Common myeloid progenitor, CD34-positive (primary cell): ENCODE data around the gene CXCR5.
"Not testable (repeated sequence)": the region's sequence is repeated elsewhere in the genome, so short reads cannot be mapped to it uniquely, and the experiment has no call there.

ENCODE experiments used
- CTCF ChIA-PET: fragments of 350-600 bp; sonication (Branson Sonifier 250); formaldehyde crosslinking; loops from one replicate; lab custom pipeline; 2021; ENCODE audit warnings: antibody characterized with exemption; lab: Charles Lee
- POLR2A ChIA-PET: fragments of 350-600 bp; sonication (Branson Sonifier 250); formaldehyde crosslinking; loops from one replicate; lab custom pipeline; 2021; ENCODE audit warnings: antibody characterized with exemption; lab: Charles Lee
- DNase-seq, 3 donors: peaks; one replicate each; pipeline versions ENCODE4 v3.0.0 to v3.0.0-alpha.2; 2013
- H3K27ac ChIP-seq, 2 experiments: 1 replicate in 1 of 2; 2 replicates in 1 of 2; pipeline ENCODE4 v1.7.0; 2013; ENCODE audit warnings: inconsistent platforms in 2 of 2, low read length in 2 of 2, mild to moderate bottlenecking in 2 of 2, low read depth in 1 of 2, moderate library complexity in 1 of 2; ENCODE audit not compliant: severe bottlenecking in 2 of 2, insufficient read depth in 1 of 2, poor library complexity in 1 of 2
- H3K27me3 ChIP-seq, 5 experiments: replicated peaks in 2 of 5; 1 replicate in 3 of 5; 2 replicates in 2 of 5; pipeline versions ENCODE4 v1.6.1 to v1.7.0; 2013; ENCODE audit warnings: low read length in 4 of 5, mild to moderate bottlenecking in 2 of 5, moderate library complexity in 2 of 5, inconsistent platforms in 1 of 5; ENCODE audit not compliant: insufficient read depth in 5 of 5, control insufficient read depth in 4 of 5
- H3K36me3 ChIP-seq, 4 experiments: 1 replicate in 2 of 4; 2 replicates in 2 of 4; pipeline versions ENCODE4 v1.6.1 to v1.7.0; 2013; ENCODE audit warnings: low read length in 3 of 4, control low read depth in 1 of 4, mild to moderate bottlenecking in 1 of 4; ENCODE audit not compliant: control insufficient read depth in 4 of 4, insufficient read depth in 4 of 4
- H3K4me1 ChIP-seq, 4 experiments: 1 replicate in 3 of 4; 2 replicates in 1 of 4; pipeline versions ENCODE4 v1.6.1 to v1.7.1; 2013; ENCODE audit warnings: low read length in 3 of 4, mild to moderate bottlenecking in 3 of 4, control low read depth in 1 of 4, inconsistent platforms in 1 of 4, moderate library complexity in 1 of 4; ENCODE audit not compliant: control insufficient read depth in 4 of 4, insufficient read depth in 4 of 4; ENCODE audit errors: control extremely low read depth in 1 of 4
- H3K4me3 ChIP-seq, 7 experiments: 1 replicate in 4 of 7; 2 replicates in 3 of 7; pipeline versions ENCODE4 v1.5.1 to v1.7.0; 2013; ENCODE audit warnings: mild to moderate bottlenecking in 7 of 7, low read length in 6 of 7, moderate library complexity in 6 of 7, inconsistent platforms in 2 of 7, low read depth in 2 of 7, control low read depth in 1 of 7; ENCODE audit not compliant: insufficient read depth in 4 of 7, control insufficient read depth in 1 of 7; ENCODE audit errors: extremely low read depth in 1 of 7
- H3K9me3 ChIP-seq, 5 experiments: 1 replicate in 4 of 5; 2 replicates in 1 of 5; pipeline versions ENCODE4 v1.6.1 to v1.7.1; 2013; ENCODE audit warnings: low read length in 4 of 5, mild to moderate bottlenecking in 2 of 5, inconsistent platforms in 1 of 5, low read depth in 1 of 5, moderate library complexity in 1 of 5; ENCODE audit not compliant: control insufficient read depth in 4 of 5, insufficient read depth in 2 of 5; ENCODE audit errors: control extremely low read depth in 1 of 5
- WGBS: methylation state at CpG from one replicate; pipeline ENCODE4 v1.1.5; 2013; ENCODE audit not compliant: insufficient coverage; 5-methylcytosine and 5-hydroxymethylcytosine counted together

Gene CXCR5

GRCh38 chr11:118842843-118843242 lies 40.8 kb upstream of the CXCR5 start:
- H3K27me3 ChIP-seq, POLR2A ChIA-PET, H3K4me1 ChIP-seq, H3K9me3 ChIP-seq, H3K4me3 ChIP-seq, H3K36me3 ChIP-seq, CTCF ChIA-PET, H3K27ac ChIP-seq, DNase-seq: not testable (repeated sequence)
- 100% methylated on average over 2 of the region's 7 CpGs for WGBS

DNA sequence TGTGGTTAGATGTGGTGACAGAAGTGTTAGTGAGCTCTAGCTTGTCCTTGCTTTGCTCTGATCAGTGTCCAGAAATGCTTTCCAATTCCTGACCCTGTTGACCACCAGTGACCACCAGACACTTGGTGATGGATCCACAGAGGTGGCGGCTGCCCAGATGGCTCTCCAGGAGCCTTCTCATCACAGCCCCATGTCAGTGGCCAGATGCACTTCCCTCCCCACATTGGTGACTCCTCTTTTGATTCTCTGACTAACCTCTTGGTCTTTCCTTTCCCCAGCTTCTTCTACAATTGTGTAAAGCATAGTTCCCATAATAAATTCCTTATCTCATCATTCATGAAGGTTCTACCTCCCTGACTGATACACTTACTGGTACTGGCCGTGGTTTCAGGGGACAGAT lies 40.1 kb upstream of the CXCR5 start:
- DNase-seq: no peak
- H3K4me3 ChIP-seq: no peak overlapping the region
- H3K27ac ChIP-seq: no peak overlapping the region
- ChIA-PET CTCF (interaction anchor here (0.6 kb wide), 1 partner anchor 24 kb away, joined by 3 read pairs; no protein-coding TSS in a partner anchor), POLR2A (no interaction called here)
- H3K4me1 ChIP-seq: no peaks in the 10 kb centered on the region
- H3K9me3 ChIP-seq: no peaks in the 10 kb centered on the region
- 100% methylated on average over 1 of the region's 2 CpGs for WGBS
- H3K27me3 ChIP-seq: no peaks in the 10 kb centered on the region
- H3K36me3 ChIP-seq: no peaks in the 10 kb centered on the region

- POLR2A ChIA-PET: interaction anchor here (0.7 kb wide), 1 partner anchor 36 kb away, joined by 3 read pairs; no protein-coding TSS in a partner anchor
- DNase-seq: no peak
- Histone ChIP-seq H3K9me3 (no peaks in the 10 kb centered on the region), H3K27me3 (no peaks in the 10 kb centered on the region), H3K4me3 (no peak overlapping the region), H3K27ac (no peak overlapping the region), H3K36me3 (no peaks in the 10 kb centered on the region), H3K4me1 (no peaks in the 10 kb centered on the region)
- CTCF ChIA-PET: interaction anchor here (1.2 kb wide), 1 partner anchor 11 kb away, joined by 3 read pairs; no protein-coding TSS in a partner anchor
Measured at GRCh38 chr11:118845369-118845768, 38.3 kb upstream of the CXCR5 start.

- POLR2A ChIA-PET: no interaction called here
- no peak for DNase-seq
Measured at GRCh38 chr11:118846181-118846935, 37.3 kb upstream of the CXCR5 start.

GRCh38 chr11:118849825-118850224 lies 33.9 kb upstream of the CXCR5 start:
- no peak for DNase-seq
- H3K4me1 ChIP-seq: peaks cover 0 to 12% (median 3%) of the 10 kb centered on the region in 4 experiments
- H3K9me3 ChIP-seq: no peaks in the 10 kb centered on the region
- no peaks in the 10 kb centered on the region for H3K27me3 ChIP-seq
- CTCF ChIA-PET: no interaction called here
- POLR2A ChIA-PET: no interaction called here
- no peaks in the 10 kb centered on the region for H3K36me3 ChIP-seq
- no peak overlapping the region for H3K27ac ChIP-seq
- 100% methylated on average over 2 of the region's 4 CpGs for WGBS
- no peak overlapping the region for H3K4me3 ChIP-seq

More at GRCh38 chr11:118846181-118846935, 37.3 kb upstream of the CXCR5 start:
- H3K36me3 ChIP-seq: no peaks in the 10 kb centered on the region
- H3K27me3 ChIP-seq: no peaks in the 10 kb centered on the region
- no peaks in the 10 kb centered on the region for H3K4me1 ChIP-seq
- CTCF ChIA-PET: no interaction called here
- WGBS: 100% methylated on average over 2 of the region's 3 CpGs
- H3K4me3 ChIP-seq: no peak overlapping the region
- no peaks in the 10 kb centered on the region for H3K9me3 ChIP-seq
- no peak overlapping the region for H3K27ac ChIP-seq

DNA sequence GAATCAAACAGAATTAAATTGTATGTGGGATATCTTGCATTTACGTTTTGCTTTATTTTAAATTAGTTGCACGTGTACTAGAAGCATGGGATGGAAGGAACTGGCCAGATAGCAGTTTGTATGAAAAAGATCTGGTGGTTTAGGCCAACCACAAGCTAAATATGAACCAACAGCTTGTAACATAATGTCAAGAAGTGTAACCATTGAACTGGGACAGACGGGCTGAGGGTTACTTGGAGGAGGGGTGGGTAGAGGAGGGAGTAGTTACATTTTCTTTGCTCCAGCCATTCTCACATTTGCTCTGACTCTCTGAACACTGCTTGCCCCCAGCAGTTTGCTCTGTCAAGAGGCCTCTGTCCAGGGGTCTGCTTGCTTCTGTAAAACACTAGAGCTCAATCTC lies 31.7 kb upstream of the CXCR5 start:
- ChIA-PET POLR2A (no interaction called here), CTCF (interaction anchor here (0.7 to 1.0 kb wide), 2 partner anchors 39 to 74 kb away, joined by 3 read pairs; no protein-coding TSS in a partner anchor)
- WGBS: no CpG with 5 or more reads among the region's 3 CpGs
- peak in 2 of 3 donors; percentile 31 to 37 for DNase-seq
- no peak overlapping the region for H3K27ac ChIP-seq
- H3K9me3 ChIP-seq: no peaks in the 10 kb centered on the region
- H3K4me1 ChIP-seq: peaks cover 0 to 17% (median 3%) of the 10 kb centered on the region in 4 experiments
- no peaks in the 10 kb centered on the region for H3K27me3 ChIP-seq
- no peak overlapping the region for H3K4me3 ChIP-seq
- no peaks in the 10 kb centered on the region for H3K36me3 ChIP-seq

- Histone ChIP-seq H3K4me3 (no peak overlapping the region), H3K4me1 (peaks cover 0 to 17% (median 3%) of the 10 kb centered on the region in 4 experiments), H3K36me3 (no peaks in the 10 kb centered on the region), H3K27me3 (no peaks in the 10 kb centered on the region), H3K9me3 (no peaks in the 10 kb centered on the region), H3K27ac (no peak overlapping the region)
- ChIA-PET CTCF (no interaction called here), POLR2A (no interaction called here)
- DNase-seq: no peak
- WGBS: 95% methylated on average over 11 of the region's 12 CpGs
Measured at GRCh38 chr11:118853678-118854077, 30.0 kb upstream of the CXCR5 start.
